Neural cell (in vitro differentiated cells): Measurements from ENCODE around the gene SYCP2. TPM values are rescaled to one million over a fixed set of nuclear protein-coding genes. Genes with fewer than 3 reads are reported as not detected.
"Not testable (repeated sequence)": the region's sequence is repeated elsewhere in the genome, so short reads cannot be mapped to it uniquely, and the experiment has no call there.

Source experiments
- H2AFZ ChIP-seq: fragments of 200-600, 300-800 bp; sonication (generic), shearing (Covaris generic); 2 replicates; pipeline ENCODE4 v1.6.0; 2014; ENCODE audit warnings: low read depth, mild to moderate bottlenecking, antibody characterized with exemption, low read length, moderate library complexity
- H3F3A ChIP-seq: fragments of 200-600 bp; shearing (Covaris generic); 2 replicates; pipeline ENCODE4 v1.6.1; 2016; ENCODE audit warnings: mild to moderate bottlenecking, moderate library complexity, mixed read lengths, antibody characterized with exemption, low read length; ENCODE audit not compliant: insufficient read depth, poor library complexity, severe bottlenecking
- H3K27ac ChIP-seq: fragments of 200-600, 300-800 bp; sonication (generic), shearing (Covaris generic); 2 replicates; pipeline ENCODE4 v1.5.1; 2014; ENCODE audit warnings: mild to moderate bottlenecking, low read length, moderate library complexity
- H3K27me3 ChIP-seq: fragments of 300-800, 200-600 bp; sonication (generic), shearing (Covaris generic); 2 replicates; pipeline ENCODE4 v1.6.0; 2014; ENCODE audit warnings: mild to moderate bottlenecking, low read depth, low read length, moderate library complexity; ENCODE audit not compliant: insufficient read depth
- H3K36me3 ChIP-seq: fragments of 300-800, 200-600 bp; sonication (generic), shearing (Covaris generic); 2 replicates; pipeline ENCODE4 v1.5.1; 2014; ENCODE audit warnings: mild to moderate bottlenecking, antibody characterized with exemption, low read length, moderate library complexity; ENCODE audit not compliant: insufficient read depth
- H3K4me2 ChIP-seq: fragments of 300-800, 200-600 bp; sonication (generic), shearing (Covaris generic); 2 replicates; pipeline ENCODE4 v1.6.0; 2014; ENCODE audit warnings: mild to moderate bottlenecking, low read length
- H3K4me3 ChIP-seq: fragments of 300-800, 200-600 bp; sonication (generic), shearing (Covaris generic); 2 replicates; pipeline ENCODE4 v1.5.1; 2014; ENCODE audit warnings: mild to moderate bottlenecking, low read length, moderate library complexity
- H3K79me2 ChIP-seq: fragments of 200-600 bp; shearing (Covaris generic); replicated peaks from 2 replicates; pipeline ENCODE4 v1.6.0; 2014; ENCODE audit warnings: mild to moderate bottlenecking, low read length, moderate library complexity; ENCODE audit not compliant: insufficient read depth
- H3K9ac ChIP-seq: fragments of 300-800, 200-600 bp; sonication (generic), shearing (Covaris generic); 2 replicates; pipeline ENCODE4 v1.6.1; 2016; ENCODE audit warnings: mild to moderate bottlenecking, low read length, mixed read lengths
- H3K9me2 ChIP-seq: fragments of 200-600 bp; shearing (Covaris generic); 2 replicates; pipeline ENCODE4 v1.6.1; 2016; ENCODE audit warnings: mild to moderate bottlenecking, low read length, mixed read lengths; ENCODE audit not compliant: insufficient read depth
- H3K9me3 ChIP-seq: fragments of 200-600, 300-800 bp; sonication (generic), shearing (Covaris generic); 2 replicates; pipeline ENCODE4 v1.6.1; 2016; ENCODE audit warnings: mild to moderate bottlenecking, mixed run types, low read length, moderate library complexity, mixed read lengths
- H4K20me1 ChIP-seq: fragments of 200-600 bp; shearing (Covaris generic); 2 replicates; pipeline ENCODE4 v1.6.1; 2016; ENCODE audit warnings: mild to moderate bottlenecking, mixed run types; ENCODE audit not compliant: insufficient read depth
- EP300 ChIP-seq: fragments of 450-650 bp; conservative IDR thresholded peaks from 2 replicates; pipeline ENCODE4 v1.6.1; 2014; ENCODE audit warnings: antibody characterized with exemption, mild to moderate bottlenecking, moderate library complexity; ENCODE audit not compliant: poor library complexity, severe bottlenecking
- EZH2 ChIP-seq: fragments of 200-600, 300-800 bp; shearing (Covaris generic), sonication (generic); IDR thresholded peaks from 2 replicates; pipeline ENCODE4 v1.6.1; 2014; ENCODE audit warnings: antibody characterized with exemption, low read length, borderline replicate concordance, mild to moderate bottlenecking; ENCODE audit not compliant: insufficient read depth, poor library complexity, severe bottlenecking
- MXI1 ChIP-seq: fragments of 450-650 bp; conservative IDR thresholded peaks from 2 replicates; pipeline ENCODE4 v1.6.1; 2014; ENCODE audit warnings: antibody characterized with exemption, mild to moderate bottlenecking; ENCODE audit not compliant: poor library complexity, severe bottlenecking
- POLR2AphosphoS5 ChIP-seq: IDR thresholded peaks from 2 replicates; pipeline ENCODE4 v1.6.1; 2012
- RAD21 ChIP-seq: fragments of 450-650 bp; conservative IDR thresholded peaks from 2 replicates; pipeline ENCODE4 v1.6.1; 2014; ENCODE audit warnings: antibody characterized with exemption, mild to moderate bottlenecking, moderate library complexity
- SMC3 ChIP-seq: fragments of 450-650 bp; conservative IDR thresholded peaks from 2 replicates; pipeline ENCODE4 v1.6.1; 2014; ENCODE audit warnings: antibody characterized with exemption, mild to moderate bottlenecking, moderate library complexity; ENCODE audit not compliant: poor library complexity
- TAF1 ChIP-seq: IDR thresholded peaks from 2 replicates; pipeline ENCODE4 v1.6.1; 2012; ENCODE audit warnings: low read depth
- polyA plus RNA-seq: library from polyadenylated mRNA; depleted of rRNA; stranded (reverse); fragments of >200 nt; gene quantifications from 2 replicates; pipeline ENCODE4 v1.2.3, GENCODE V29; 2014
- TF ChIP-seq, protein P1 (sequence below): IDR thresholded peaks from 2 replicates; pipeline ENCODE4 v1.6.1; 2012; ENCODE audit warnings: borderline replicate concordance
- TF ChIP-seq, protein P2 (sequence below): fragments of 450-650 bp; IDR thresholded peaks from 2 replicates; pipeline ENCODE4 v1.5.1; 2014; ENCODE audit warnings: antibody characterized with exemption, mild to moderate bottlenecking, moderate library complexity; ENCODE audit not compliant: poor library complexity, severe bottlenecking

Gene SYCP2
- polyA plus RNA-seq, 1 donor from 2014 or later, result 1.4 TPM

DNA sequence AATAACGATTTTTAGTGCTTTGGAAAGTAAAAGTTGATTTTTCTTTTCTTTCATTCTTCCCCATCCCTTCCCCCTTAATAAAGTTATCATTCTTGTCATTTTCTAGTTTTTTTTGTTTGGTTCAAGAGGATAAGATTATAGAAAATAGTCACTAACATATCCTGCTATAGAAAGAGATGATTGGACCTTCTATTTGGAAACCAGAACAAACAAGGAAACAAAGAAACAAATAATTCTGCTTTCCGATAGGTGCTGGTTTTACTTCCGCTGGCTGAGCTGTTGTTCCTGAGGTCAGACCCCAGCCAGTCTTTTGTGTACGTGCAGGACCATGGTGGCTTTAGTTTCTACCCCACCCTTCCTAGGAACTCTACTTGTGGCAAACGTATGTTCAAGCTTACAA, 24.7 kb upstream of the SYCP2 start, which contains the start of gene CDH26:
Gene CDH26 (plus strand): TSS at position 301 of the 400 bp plus-strand sequence. CDS start 304 bp downstream, outside the sequence.
- Histone ChIP-seq H3K9me3 (no peaks in the 10 kb centered on the region), H3K4me3 (no peak within 1 kb of the TSS), H2AFZ (no peak within 1 kb of the TSS)

DNA sequence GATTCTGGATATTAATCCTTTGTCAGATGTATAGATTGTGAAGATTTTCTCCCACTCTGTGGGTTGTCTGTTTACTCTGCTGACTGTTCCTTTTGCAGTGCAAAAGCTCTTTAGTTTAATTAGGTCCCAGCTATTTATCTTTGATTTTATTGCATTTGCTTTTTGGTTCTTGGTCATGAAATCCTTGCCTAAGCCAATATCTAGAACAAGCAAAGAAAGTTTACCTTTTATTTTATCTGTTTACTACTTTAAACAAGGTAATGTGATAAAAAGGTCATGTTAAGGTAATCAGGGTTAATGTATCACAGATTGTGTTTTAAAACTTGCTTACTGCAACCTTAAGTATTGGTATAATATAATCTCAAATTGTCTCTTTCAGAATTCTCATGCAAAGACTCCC, 24.1 kb upstream of the SYCP2 start:
- not testable (repeated sequence) for H3K4me3 ChIP-seq, H3F3A ChIP-seq, H3K79me2 ChIP-seq

More for the DNA sequence above, 24.7 kb upstream of the SYCP2 start, which contains the start of gene CDH26:
- Histone ChIP-seq H3K36me3 (no peaks in the 10 kb centered on the region), H3K27ac (no peak within 1 kb of the TSS), H3K4me2 (no peak within 1 kb of the TSS), H3K27me3 (no peaks in the 10 kb centered on the region), H3F3A (no peaks in the 10 kb centered on the region), H3K79me2 (no peaks in the 10 kb centered on the region), H3K9ac (no peak within 1 kb of the TSS), H3K9me2 (no peaks in the 10 kb centered on the region), H4K20me1 (no peaks in the 10 kb centered on the region)
- TF ChIP-seq TAF1, result no peak
- no peak for TF ChIP-seq EZH2
- TF ChIP-seq RAD21, result no peak
- no peak for TF ChIP-seq POLR2AphosphoS5
- TF ChIP-seq, protein P1, sequence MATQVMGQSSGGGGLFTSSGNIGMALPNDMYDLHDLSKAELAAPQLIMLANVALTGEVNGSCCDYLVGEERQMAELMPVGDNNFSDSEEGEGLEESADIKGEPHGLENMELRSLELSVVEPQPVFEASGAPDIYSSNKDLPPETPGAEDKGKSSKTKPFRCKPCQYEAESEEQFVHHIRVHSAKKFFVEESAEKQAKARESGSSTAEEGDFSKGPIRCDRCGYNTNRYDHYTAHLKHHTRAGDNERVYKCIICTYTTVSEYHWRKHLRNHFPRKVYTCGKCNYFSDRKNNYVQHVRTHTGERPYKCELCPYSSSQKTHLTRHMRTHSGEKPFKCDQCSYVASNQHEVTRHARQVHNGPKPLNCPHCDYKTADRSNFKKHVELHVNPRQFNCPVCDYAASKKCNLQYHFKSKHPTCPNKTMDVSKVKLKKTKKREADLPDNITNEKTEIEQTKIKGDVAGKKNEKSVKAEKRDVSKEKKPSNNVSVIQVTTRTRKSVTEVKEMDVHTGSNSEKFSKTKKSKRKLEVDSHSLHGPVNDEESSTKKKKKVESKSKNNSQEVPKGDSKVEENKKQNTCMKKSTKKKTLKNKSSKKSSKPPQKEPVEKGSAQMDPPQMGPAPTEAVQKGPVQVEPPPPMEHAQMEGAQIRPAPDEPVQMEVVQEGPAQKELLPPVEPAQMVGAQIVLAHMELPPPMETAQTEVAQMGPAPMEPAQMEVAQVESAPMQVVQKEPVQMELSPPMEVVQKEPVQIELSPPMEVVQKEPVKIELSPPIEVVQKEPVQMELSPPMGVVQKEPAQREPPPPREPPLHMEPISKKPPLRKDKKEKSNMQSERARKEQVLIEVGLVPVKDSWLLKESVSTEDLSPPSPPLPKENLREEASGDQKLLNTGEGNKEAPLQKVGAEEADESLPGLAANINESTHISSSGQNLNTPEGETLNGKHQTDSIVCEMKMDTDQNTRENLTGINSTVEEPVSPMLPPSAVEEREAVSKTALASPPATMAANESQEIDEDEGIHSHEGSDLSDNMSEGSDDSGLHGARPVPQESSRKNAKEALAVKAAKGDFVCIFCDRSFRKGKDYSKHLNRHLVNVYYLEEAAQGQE, result no peak
- TF ChIP-seq EP300, result no peak
- no peak for TF ChIP-seq SMC3
- TF ChIP-seq MXI1, result no peak
- TF ChIP-seq, protein P2, sequence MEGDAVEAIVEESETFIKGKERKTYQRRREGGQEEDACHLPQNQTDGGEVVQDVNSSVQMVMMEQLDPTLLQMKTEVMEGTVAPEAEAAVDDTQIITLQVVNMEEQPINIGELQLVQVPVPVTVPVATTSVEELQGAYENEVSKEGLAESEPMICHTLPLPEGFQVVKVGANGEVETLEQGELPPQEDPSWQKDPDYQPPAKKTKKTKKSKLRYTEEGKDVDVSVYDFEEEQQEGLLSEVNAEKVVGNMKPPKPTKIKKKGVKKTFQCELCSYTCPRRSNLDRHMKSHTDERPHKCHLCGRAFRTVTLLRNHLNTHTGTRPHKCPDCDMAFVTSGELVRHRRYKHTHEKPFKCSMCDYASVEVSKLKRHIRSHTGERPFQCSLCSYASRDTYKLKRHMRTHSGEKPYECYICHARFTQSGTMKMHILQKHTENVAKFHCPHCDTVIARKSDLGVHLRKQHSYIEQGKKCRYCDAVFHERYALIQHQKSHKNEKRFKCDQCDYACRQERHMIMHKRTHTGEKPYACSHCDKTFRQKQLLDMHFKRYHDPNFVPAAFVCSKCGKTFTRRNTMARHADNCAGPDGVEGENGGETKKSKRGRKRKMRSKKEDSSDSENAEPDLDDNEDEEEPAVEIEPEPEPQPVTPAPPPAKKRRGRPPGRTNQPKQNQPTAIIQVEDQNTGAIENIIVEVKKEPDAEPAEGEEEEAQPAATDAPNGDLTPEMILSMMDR, result no peak

More for the DNA sequence above, 24.1 kb upstream of the SYCP2 start:
- H4K20me1 ChIP-seq, H3K9ac ChIP-seq, H3K9me3 ChIP-seq, H3K27me3 ChIP-seq, H3K36me3 ChIP-seq, H3K9me2 ChIP-seq, H2AFZ ChIP-seq, H3K4me2 ChIP-seq, H3K27ac ChIP-seq: not testable (repeated sequence)
